DOHH2 (cell line): Measurements from ENCODE around the gene CTNNAL1.

Source experiments
- H3F3A ChIP-seq: fragments of 200-600 bp; sonication (generic), shearing (Covaris generic); 2 replicates; pipeline ENCODE4 v1.6.0; 2016; ENCODE audit warnings: antibody characterized with exemption, mild to moderate bottlenecking; ENCODE audit not compliant: control insufficient read depth, insufficient read depth
- H3K27ac ChIP-seq: fragments of 200-600 bp; sonication (generic); 2 replicates; pipeline ENCODE4 v1.5.1; 2014; ENCODE audit warnings: low read depth, mild to moderate bottlenecking, low read length, moderate library complexity
- H3K27me3 ChIP-seq: fragments of 200-600 bp; sonication (generic); 2 replicates; pipeline ENCODE4 v1.6.1; 2014; ENCODE audit warnings: mild to moderate bottlenecking, low read length, mixed read lengths; ENCODE audit not compliant: control insufficient read depth
- H3K36me3 ChIP-seq: fragments of 200-600 bp; sonication (generic); 2 replicates; pipeline ENCODE4 v1.6.1; 2014; ENCODE audit warnings: mild to moderate bottlenecking, low read length, moderate library complexity, mixed read lengths; ENCODE audit not compliant: control insufficient read depth
- H3K4me1 ChIP-seq: fragments of 200-600 bp; sonication (generic); 2 replicates; pipeline ENCODE4 v1.6.1; 2014; ENCODE audit warnings: mild to moderate bottlenecking, low read length, mixed read lengths; ENCODE audit not compliant: control insufficient read depth
- H3K4me2 ChIP-seq: fragments of 200-600 bp; sonication (generic); 2 replicates; pipeline ENCODE4 v1.6.0; 2014; ENCODE audit warnings: mild to moderate bottlenecking, low read length, moderate library complexity
- H3K4me3 ChIP-seq: fragments of 200-600 bp; sonication (generic); 2 replicates; pipeline ENCODE4 v1.5.1; 2014; ENCODE audit warnings: mild to moderate bottlenecking, low read length, mixed read lengths
- H3K79me2 ChIP-seq: fragments of 200-600 bp; sonication (generic); 2 replicates; pipeline ENCODE4 v1.6.1; 2014; ENCODE audit warnings: mild to moderate bottlenecking, low read length, mixed read lengths; ENCODE audit not compliant: control insufficient read depth
- H3K9me2 ChIP-seq: fragments of 200-600 bp; sonication (generic); replicated peaks from 2 replicates; pipeline ENCODE4 v1.6.1; 2014; ENCODE audit warnings: mild to moderate bottlenecking, low read length, mixed read lengths; ENCODE audit not compliant: control insufficient read depth
- H3K9me3 ChIP-seq: fragments of 200-600 bp; sonication (generic); 2 replicates; pipeline ENCODE4 v1.6.1; 2014; ENCODE audit warnings: antibody characterized with exemption, low read length, mixed read lengths; ENCODE audit not compliant: control insufficient read depth, insufficient read depth
- H4K20me1 ChIP-seq: fragments of 200-600 bp; sonication (generic); 2 replicates; pipeline ENCODE4 v1.6.0; 2014; ENCODE audit warnings: low read depth, mild to moderate bottlenecking, antibody characterized with exemption, low read length, moderate library complexity; ENCODE audit not compliant: control insufficient read depth, insufficient read depth
- EZH2phosphoT487 ChIP-seq: fragments of 200-600 bp; sonication (generic); IDR thresholded peaks from 2 replicates; pipeline ENCODE4 v1.6.1; 2017; ENCODE audit warnings: borderline replicate concordance, mild to moderate bottlenecking, antibody characterized with exemption, low read length, moderate library complexity, mixed read lengths
- TF ChIP-seq, protein P1 (sequence below): fragments of 200-600 bp; sonication (generic); IDR thresholded peaks from one replicate; pipeline ENCODE4 v1.5.1; 2014; ENCODE audit warnings: antibody characterized with exemption, mild to moderate bottlenecking, low read depth, low read length; ENCODE audit not compliant: poor library complexity, severe bottlenecking

CTNNAL1 gene

DNA sequence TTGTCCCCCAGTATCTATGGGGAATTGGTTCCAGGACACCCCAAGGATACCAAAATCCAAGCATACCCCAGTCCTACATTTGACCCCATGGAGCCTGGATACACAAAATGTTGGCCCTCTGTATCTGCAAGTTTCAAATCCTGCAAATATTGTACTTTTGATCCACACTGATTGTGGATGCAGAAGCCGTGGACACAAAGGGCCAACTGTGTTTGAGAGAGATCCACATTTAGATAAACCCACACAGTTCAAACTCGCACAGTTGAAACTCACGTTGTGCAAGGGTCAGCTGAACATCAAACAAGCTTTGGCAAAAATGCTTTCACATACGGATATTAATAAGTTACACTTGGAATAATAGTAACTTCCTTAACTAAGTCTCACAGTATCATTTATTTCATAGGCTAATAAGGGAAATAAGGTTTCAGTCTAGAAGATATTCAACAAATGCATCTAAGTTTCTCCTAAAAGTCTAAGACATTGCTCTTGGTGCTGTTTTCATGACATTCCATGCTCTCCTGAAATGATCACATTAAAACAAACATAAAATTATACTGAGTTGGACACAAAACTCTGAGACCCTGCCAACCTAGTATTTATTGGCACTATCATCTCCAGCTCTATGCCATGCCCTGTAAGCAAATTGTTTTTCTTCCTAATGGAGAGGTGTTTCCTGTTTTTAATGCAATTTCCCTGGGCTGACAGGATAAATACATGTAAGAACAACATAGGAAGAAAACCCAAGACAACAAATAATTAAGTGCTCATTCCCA lies 118.9 kb downstream of the CTNNAL1 start:
- no peaks in the 10 kb centered on the region for H3F3A ChIP-seq
- H4K20me1 ChIP-seq, result no peaks in the 10 kb centered on the region
- TF ChIP-seq, protein P1, sequence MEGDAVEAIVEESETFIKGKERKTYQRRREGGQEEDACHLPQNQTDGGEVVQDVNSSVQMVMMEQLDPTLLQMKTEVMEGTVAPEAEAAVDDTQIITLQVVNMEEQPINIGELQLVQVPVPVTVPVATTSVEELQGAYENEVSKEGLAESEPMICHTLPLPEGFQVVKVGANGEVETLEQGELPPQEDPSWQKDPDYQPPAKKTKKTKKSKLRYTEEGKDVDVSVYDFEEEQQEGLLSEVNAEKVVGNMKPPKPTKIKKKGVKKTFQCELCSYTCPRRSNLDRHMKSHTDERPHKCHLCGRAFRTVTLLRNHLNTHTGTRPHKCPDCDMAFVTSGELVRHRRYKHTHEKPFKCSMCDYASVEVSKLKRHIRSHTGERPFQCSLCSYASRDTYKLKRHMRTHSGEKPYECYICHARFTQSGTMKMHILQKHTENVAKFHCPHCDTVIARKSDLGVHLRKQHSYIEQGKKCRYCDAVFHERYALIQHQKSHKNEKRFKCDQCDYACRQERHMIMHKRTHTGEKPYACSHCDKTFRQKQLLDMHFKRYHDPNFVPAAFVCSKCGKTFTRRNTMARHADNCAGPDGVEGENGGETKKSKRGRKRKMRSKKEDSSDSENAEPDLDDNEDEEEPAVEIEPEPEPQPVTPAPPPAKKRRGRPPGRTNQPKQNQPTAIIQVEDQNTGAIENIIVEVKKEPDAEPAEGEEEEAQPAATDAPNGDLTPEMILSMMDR, result no peak
- TF ChIP-seq EZH2phosphoT487, result no peak
- H3K27ac ChIP-seq, result no peak overlapping the region
- no peaks in the 10 kb centered on the region for H3K9me3 ChIP-seq
- no peaks in the 10 kb centered on the region for H3K4me1 ChIP-seq
- H3K4me2 ChIP-seq, result no peak overlapping the region
- no peaks in the 10 kb centered on the region for H3K27me3 ChIP-seq
- H3K4me3 ChIP-seq, result no peak overlapping the region
- H3K36me3 ChIP-seq, result peaks cover 86% of the 10 kb centered on the region
- H3K9me2 ChIP-seq, result no peaks in the 10 kb centered on the region
- H3K79me2 ChIP-seq, result no peaks in the 10 kb centered on the region
